Hepatocyte (in vitro differentiated cells): ENCODE results near the gene NAPSA. TPM values are rescaled to one million over a fixed set of nuclear protein-coding genes. Genes with fewer than 3 reads are reported as not detected.
A peak's percentile ranks its signal among the peaks of the same experiment; 100 is the strongest.

Experiments used
- DNase-seq: peaks from one replicate; pipeline ENCODE4 v3.0.0-alpha.2; 2016; ENCODE audit warnings: low spot score
- H2AFZ ChIP-seq: fragments of 200-600 bp; sonication (generic); 2 replicates; pipeline ENCODE4 v1.6.0; 2016; ENCODE audit warnings: antibody characterized with exemption, mild to moderate bottlenecking
- H3K27ac ChIP-seq: fragments of 200-600 bp; sonication (generic); 2 replicates; pipeline ENCODE4 v1.5.1; 2016; ENCODE audit warnings: mild to moderate bottlenecking
- H3K27me3 ChIP-seq: fragments of 200-600 bp; sonication (generic); 2 replicates; pipeline ENCODE4 v1.6.1; 2016
- H3K36me3 ChIP-seq: fragments of 200-600 bp; sonication (generic); replicated peaks from 2 replicates; pipeline ENCODE4 v1.5.1; 2016; ENCODE audit warnings: low read depth; ENCODE audit not compliant: insufficient read depth
- H3K4me1 ChIP-seq: fragments of 200-600 bp; sonication (generic); 2 replicates; pipeline ENCODE4 v1.5.1; 2016; ENCODE audit warnings: mild to moderate bottlenecking, moderate library complexity; ENCODE audit not compliant: insufficient read depth
- H3K4me2 ChIP-seq: fragments of 200-600 bp; sonication (generic); 2 replicates; pipeline ENCODE4 v1.6.0; 2016
- H3K4me3 ChIP-seq: fragments of 200-600 bp; sonication (generic); 2 replicates; pipeline ENCODE4 v1.5.1; 2016; ENCODE audit warnings: mild to moderate bottlenecking
- H3K79me2 ChIP-seq: fragments of 200-600 bp; sonication (generic); 2 replicates; pipeline ENCODE4 v1.6.0; 2017; ENCODE audit warnings: mild to moderate bottlenecking
- H3K9me2 ChIP-seq: fragments of 200-600 bp; sonication (generic); replicated peaks from 2 replicates; pipeline ENCODE4 v1.6.0; 2017; ENCODE audit warnings: mild to moderate bottlenecking; ENCODE audit not compliant: insufficient read depth
- H3K9me3 ChIP-seq: fragments of 200-600 bp; sonication (generic); 2 replicates; pipeline ENCODE4 v1.5.1; 2016; ENCODE audit warnings: low read depth, mild to moderate bottlenecking
- H4K20me1 ChIP-seq: fragments of 200-600 bp; sonication (generic); 2 replicates; pipeline ENCODE4 v1.6.0; 2016; ENCODE audit warnings: mild to moderate bottlenecking; ENCODE audit not compliant: insufficient read depth, poor library complexity, severe bottlenecking
- EZH2 ChIP-seq: fragments of 200-600 bp; sonication (generic); IDR thresholded peaks from 2 replicates; pipeline ENCODE4 v1.6.1; 2016; ENCODE audit warnings: antibody characterized with exemption, mild to moderate bottlenecking, borderline replicate concordance
- EZH2phosphoT487 ChIP-seq: fragments of 200-600 bp; sonication (generic); IDR thresholded peaks from one replicate; pipeline ENCODE4 v1.6.1; 2018; ENCODE audit warnings: antibody characterized with exemption, mild to moderate bottlenecking, low read depth, moderate library complexity; ENCODE audit not compliant: unreplicated experiment, severe bottlenecking
- WGBS: methylation state at CpG from one replicate; pipeline ENCODE4 v1.1.6; 2016; ENCODE audit warnings: low lambda C conversion rate; ENCODE audit errors: missing lambda C conversion rate; 5-methylcytosine and 5-hydroxymethylcytosine counted together
- polyA plus RNA-seq: library from polyadenylated mRNA; unstranded; fragments of >200 nt; fragmentation: Nextera tagmentation; extraction: Ambion mirVana; gene quantifications from 2 replicates; pipeline ENCODE4 v1.2.1, GENCODE V29; 2016
- total RNA-seq: library from RNA; depleted of rRNA; stranded (reverse); fragments of >200 nt; gene quantifications from 2 replicates; pipeline ENCODE4 v1.2.3, GENCODE V29; 2014
- TF ChIP-seq, protein P1 (sequence below): fragments of 200-600 bp; sonication (generic); IDR thresholded peaks from 2 replicates; pipeline ENCODE4 v1.5.1; 2016; ENCODE audit warnings: antibody characterized with exemption, mild to moderate bottlenecking; ENCODE audit not compliant: poor library complexity

Gene NAPSA
- total and polyA plus RNA-seq, 2 experiments from 2014 or later = 2.7 to 7.3 TPM

DNA sequence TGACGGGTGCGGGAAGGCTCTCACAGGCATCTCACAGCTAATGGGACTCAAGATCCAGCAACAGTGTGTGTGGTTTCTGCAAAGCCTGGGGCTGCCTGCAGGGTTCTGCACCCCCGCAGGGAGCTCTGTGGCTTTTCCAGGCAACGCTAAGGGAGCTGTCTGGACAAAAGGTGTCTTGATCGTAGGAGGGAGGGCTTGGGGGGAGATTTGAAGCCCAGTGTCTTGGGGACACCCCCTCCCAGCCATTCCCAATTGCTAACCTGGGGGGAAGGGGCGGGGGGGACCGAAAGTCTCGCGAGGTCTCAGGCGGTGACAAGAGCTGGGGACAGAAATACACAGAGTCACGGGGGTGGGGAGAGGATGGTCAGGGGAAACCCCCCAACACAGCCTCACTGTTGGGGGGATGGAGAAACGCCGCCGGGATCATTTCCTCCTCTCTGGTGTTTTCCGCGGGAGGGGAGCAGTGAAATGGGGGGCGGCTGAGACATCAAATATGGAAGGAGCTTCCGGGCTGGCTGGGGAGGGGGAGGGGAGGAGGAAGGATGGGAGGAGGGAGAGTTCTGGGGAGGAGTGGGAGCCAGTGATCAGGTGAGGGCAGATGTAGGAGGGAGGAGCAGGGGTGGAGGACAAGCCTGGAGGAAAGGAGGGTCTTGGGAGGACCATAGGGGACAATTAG is 49.5 kb downstream of the NAPSA start:
- Histone ChIP-seq H3K4me1 (no peaks in the 10 kb centered on the region), H3K9me3 (no peaks in the 10 kb centered on the region), H3K9me2 (no peaks in the 10 kb centered on the region), H3K79me2 (no peaks in the 10 kb centered on the region), H3K27me3 (peaks cover 50% of the 10 kb centered on the region), H3K4me2 (peak overlapping the region; percentile 66), H3K27ac (no peak overlapping the region), H2AFZ (no peak overlapping the region), H3K36me3 (no peaks in the 10 kb centered on the region), H3K4me3 (no peak overlapping the region), H4K20me1 (no peaks in the 10 kb centered on the region)
- WGBS = 3% methylated on average over 10 of the region's 18 CpGs
- TF ChIP-seq, protein P1, sequence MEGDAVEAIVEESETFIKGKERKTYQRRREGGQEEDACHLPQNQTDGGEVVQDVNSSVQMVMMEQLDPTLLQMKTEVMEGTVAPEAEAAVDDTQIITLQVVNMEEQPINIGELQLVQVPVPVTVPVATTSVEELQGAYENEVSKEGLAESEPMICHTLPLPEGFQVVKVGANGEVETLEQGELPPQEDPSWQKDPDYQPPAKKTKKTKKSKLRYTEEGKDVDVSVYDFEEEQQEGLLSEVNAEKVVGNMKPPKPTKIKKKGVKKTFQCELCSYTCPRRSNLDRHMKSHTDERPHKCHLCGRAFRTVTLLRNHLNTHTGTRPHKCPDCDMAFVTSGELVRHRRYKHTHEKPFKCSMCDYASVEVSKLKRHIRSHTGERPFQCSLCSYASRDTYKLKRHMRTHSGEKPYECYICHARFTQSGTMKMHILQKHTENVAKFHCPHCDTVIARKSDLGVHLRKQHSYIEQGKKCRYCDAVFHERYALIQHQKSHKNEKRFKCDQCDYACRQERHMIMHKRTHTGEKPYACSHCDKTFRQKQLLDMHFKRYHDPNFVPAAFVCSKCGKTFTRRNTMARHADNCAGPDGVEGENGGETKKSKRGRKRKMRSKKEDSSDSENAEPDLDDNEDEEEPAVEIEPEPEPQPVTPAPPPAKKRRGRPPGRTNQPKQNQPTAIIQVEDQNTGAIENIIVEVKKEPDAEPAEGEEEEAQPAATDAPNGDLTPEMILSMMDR = peak; percentile 6
- TF ChIP-seq EZH2 = peak; percentile 2
- no peak for TF ChIP-seq EZH2phosphoT487
- no peak for DNase-seq

DNA sequence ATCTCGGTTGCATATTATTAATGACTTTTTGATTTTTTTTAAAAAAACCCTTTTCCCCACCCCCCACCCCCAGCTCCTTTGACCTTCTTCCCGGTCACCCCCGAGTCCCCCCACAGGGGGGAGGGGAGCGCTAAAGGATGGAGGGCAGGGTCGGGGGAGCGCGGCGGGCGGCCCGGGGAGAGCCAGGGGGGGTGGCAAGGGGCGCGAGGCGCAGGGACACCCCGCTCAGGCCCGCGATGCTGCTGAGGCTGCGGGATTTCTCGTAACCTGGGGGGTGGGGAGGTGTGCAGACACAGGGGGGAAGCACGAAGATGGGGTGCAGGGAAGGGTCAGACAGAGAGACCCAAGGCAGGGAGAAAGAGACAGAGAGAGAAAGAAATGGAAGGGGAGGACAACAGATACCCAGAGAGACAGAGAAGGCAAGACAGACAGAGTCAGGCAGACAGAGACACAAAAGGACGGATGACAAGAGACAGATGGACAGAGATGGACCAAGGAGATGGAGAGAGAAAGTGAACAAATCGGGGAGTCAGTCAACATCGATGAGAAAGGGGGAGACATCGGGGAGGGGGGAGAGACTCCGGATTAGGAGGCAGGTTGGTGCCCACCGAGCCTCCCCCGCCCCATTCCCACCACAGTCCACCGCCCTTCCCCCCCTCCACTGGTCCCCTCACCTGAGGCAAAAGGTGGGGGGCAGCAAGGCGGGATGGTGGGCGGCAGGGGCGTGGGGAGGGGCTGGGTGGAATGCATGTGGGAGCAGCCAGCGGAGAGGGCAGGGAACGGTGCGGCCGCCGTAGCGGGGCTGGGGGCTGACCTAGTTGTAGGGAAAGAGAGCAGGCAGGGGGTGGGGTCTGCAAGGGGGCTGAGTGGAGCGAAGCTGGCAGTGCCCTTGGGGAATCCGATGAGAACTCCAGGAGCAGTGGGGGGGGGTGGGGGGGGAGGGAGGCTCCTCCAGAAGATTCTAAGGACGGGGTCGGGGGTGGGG is 50.4 kb downstream of the NAPSA start:
- Histone ChIP-seq H3K4me2 (no peak overlapping the region), H3K4me3 (no peak overlapping the region), H3K27me3 (peaks cover 50% of the 10 kb centered on the region)

DNA sequence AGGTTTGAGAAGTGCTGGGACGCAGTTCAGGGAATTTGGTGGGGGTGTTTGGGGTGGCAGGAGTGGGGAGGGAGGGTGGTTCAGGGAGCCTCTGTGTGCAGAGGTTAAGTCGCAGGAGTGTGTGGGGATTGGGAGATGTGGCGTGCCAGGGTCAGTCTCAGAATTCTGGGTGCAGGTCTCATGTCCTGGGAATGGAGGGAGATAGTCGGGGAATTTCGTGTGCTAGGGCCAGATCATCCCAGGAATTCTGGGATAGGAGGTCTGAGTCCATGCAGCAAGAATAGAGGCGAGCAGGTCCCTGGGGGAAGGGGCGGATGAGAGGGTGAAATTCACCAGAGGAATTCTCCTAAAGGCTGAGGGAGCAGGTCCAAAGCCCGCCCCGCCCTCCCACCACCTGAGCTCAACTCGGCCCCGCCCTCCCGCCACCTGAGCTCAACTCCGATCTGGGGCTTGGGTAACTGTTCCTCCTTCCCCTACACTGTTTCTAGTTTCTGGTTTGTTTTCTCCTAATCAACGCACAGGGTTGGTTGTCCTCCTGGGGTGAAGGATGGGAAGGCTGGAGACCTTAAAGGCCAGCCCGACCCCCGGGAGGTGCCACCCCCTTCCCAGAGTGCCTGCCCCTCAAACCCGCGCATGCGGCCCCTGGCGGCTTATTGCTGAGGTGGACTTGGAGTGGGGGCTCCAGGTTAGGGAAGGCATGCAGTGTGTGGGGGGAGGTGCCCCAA is 51.5 kb downstream of the NAPSA start:
- H3K36me3 ChIP-seq = no peaks in the 10 kb centered on the region
- H3K4me1 ChIP-seq = no peaks in the 10 kb centered on the region
- H2AFZ ChIP-seq = no peak overlapping the region
- H3K9me3 ChIP-seq = no peaks in the 10 kb centered on the region
- H3K79me2 ChIP-seq = no peaks in the 10 kb centered on the region
- H3K27me3 ChIP-seq = peaks cover 50% of the 10 kb centered on the region
- peak overlapping the region; percentile 57 for H3K4me2 ChIP-seq
- peak; percentile 71 for TF ChIP-seq EZH2phosphoT487
- TF ChIP-seq, protein P1 = no peak
- no peak overlapping the region for H3K4me3 ChIP-seq
- no peaks in the 10 kb centered on the region for H4K20me1 ChIP-seq
- DNase-seq = peak; percentile 45
- 3% methylated on average over 17 of the region's 20 CpGs for WGBS
- no peaks in the 10 kb centered on the region for H3K9me2 ChIP-seq
- no peak overlapping the region for H3K27ac ChIP-seq

More for the DNA sequence above, 50.4 kb downstream of the NAPSA start:
- TF ChIP-seq EZH2phosphoT487 (no peak), EZH2 (peak; percentile 45)
- Histone ChIP-seq H3K27ac (no peak overlapping the region), H3K9me2 (no peaks in the 10 kb centered on the region), H3K79me2 (no peaks in the 10 kb centered on the region), H2AFZ (no peak overlapping the region), H3K4me1 (no peaks in the 10 kb centered on the region), H4K20me1 (no peaks in the 10 kb centered on the region), H3K36me3 (no peaks in the 10 kb centered on the region), H3K9me3 (no peaks in the 10 kb centered on the region)
- no peak for DNase-seq
- WGBS = 0% methylated on average over 2 of the region's 40 CpGs
